GM12892 (cell line): ENCODE data around the gene YJEFN3.

Source experiments
- POLR2A ChIP-seq: IDR thresholded peaks from 2 replicates; pipeline ENCODE4 v1.6.1; 2011; ENCODE audit warnings: low read depth, low read length, control low read depth
- POLR2AphosphoS5 ChIP-seq: IDR thresholded peaks from 2 replicates; pipeline ENCODE4 v1.6.1; 2011; ENCODE audit warnings: low read depth, low read length, control low read depth
- TAF1 ChIP-seq: IDR thresholded peaks from 2 replicates; pipeline ENCODE4 v1.6.1; 2011; ENCODE audit warnings: low read depth, mild to moderate bottlenecking, control low read depth, low read length, borderline replicate concordance

- TF ChIP-seq POLR2A: no peak
- TF ChIP-seq POLR2AphosphoS5: no peak
- no peak for TF ChIP-seq TAF1
Observed at GRCh38 chr19:19539698-19540063, 11.0 kb downstream of the YJEFN3 start.
